ENCODE results near the gene CATSPER3. TPM values are rescaled to one million over a fixed set of nuclear protein-coding genes. Genes with fewer than 3 reads are reported as not detected.

Gene CATSPER3
- total RNA-seq, 1 donor: 0.36 TPM

DNA sequence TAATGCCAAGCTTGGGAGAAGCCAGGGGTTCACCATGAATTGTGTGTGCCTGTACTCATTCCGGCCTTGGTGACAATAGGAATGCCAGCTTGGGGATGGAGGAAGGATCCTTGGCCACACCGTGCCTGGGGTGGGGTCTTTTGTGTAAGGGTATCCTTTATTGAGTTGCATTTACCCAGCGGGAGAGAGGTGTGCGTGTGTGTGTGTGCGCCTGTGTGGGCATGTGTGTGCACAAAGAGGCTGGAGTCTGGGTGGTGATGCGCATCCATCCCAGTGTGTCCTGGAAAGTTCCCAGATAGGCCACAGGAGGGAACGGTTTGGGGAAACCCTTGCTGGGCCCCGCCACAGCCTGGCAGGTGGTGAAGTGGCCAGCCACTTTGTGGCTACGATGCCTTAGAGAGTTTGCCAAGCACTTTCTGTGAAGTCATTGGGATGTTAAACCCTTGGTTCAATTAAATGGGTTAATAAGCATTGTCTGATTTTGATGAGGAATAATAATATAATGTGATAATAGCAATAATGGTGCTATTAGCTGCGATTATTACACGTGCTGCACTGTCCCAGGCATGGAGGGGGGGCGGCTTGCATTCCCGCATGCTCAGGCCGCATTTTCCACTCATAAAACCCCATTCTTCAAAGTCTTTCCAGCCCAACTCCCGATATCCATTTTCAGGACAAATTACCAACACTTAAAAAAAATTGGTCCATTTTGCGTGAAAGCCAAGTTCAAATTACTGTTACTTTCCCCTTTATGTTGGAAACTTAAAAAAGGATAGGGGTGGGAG, 52.6 kb downstream of the CATSPER3 start:
- peak; percentile 77 for DNase-seq (ENCODE audit: insufficient read length, low spot score, missing footprints)
- no peaks in the 10 kb centered on the region for H4K20me1 ChIP-seq (ENCODE audit: insufficient read depth, low read length)
- no peak overlapping the region for H2AFZ ChIP-seq (ENCODE audit: low read length)
- no peaks in the 10 kb centered on the region for H3K36me3 ChIP-seq (ENCODE audit: insufficient read depth, low read length)
- H3K4me2 ChIP-seq (ENCODE audit: insufficient read depth, low read length): no peak overlapping the region
- H3K27me3 ChIP-seq (ENCODE audit: insufficient read depth, low read length): no peaks in the 10 kb centered on the region
- no peaks in the 10 kb centered on the region for H3K9me3 ChIP-seq (ENCODE audit: low read depth, low read length)
- peaks cover under 1% of the 10 kb centered on the region for H3K79me2 ChIP-seq (ENCODE audit: insufficient read depth, low read length)
- TF ChIP-seq, protein P1, sequence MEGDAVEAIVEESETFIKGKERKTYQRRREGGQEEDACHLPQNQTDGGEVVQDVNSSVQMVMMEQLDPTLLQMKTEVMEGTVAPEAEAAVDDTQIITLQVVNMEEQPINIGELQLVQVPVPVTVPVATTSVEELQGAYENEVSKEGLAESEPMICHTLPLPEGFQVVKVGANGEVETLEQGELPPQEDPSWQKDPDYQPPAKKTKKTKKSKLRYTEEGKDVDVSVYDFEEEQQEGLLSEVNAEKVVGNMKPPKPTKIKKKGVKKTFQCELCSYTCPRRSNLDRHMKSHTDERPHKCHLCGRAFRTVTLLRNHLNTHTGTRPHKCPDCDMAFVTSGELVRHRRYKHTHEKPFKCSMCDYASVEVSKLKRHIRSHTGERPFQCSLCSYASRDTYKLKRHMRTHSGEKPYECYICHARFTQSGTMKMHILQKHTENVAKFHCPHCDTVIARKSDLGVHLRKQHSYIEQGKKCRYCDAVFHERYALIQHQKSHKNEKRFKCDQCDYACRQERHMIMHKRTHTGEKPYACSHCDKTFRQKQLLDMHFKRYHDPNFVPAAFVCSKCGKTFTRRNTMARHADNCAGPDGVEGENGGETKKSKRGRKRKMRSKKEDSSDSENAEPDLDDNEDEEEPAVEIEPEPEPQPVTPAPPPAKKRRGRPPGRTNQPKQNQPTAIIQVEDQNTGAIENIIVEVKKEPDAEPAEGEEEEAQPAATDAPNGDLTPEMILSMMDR (IDR thresholded peaks at IDR 0.05; ENCODE audit: extremely low read depth, low read depth, low read length): no peak
- no peak overlapping the region for H3K27ac ChIP-seq (ENCODE audit: low read depth, low read length)
- no peaks in the 10 kb centered on the region for H3K4me1 ChIP-seq (ENCODE audit: insufficient read depth, low read length)
- no peak overlapping the region for H3K4me3 ChIP-seq (ENCODE audit: insufficient read depth, low read length)

DNA sequence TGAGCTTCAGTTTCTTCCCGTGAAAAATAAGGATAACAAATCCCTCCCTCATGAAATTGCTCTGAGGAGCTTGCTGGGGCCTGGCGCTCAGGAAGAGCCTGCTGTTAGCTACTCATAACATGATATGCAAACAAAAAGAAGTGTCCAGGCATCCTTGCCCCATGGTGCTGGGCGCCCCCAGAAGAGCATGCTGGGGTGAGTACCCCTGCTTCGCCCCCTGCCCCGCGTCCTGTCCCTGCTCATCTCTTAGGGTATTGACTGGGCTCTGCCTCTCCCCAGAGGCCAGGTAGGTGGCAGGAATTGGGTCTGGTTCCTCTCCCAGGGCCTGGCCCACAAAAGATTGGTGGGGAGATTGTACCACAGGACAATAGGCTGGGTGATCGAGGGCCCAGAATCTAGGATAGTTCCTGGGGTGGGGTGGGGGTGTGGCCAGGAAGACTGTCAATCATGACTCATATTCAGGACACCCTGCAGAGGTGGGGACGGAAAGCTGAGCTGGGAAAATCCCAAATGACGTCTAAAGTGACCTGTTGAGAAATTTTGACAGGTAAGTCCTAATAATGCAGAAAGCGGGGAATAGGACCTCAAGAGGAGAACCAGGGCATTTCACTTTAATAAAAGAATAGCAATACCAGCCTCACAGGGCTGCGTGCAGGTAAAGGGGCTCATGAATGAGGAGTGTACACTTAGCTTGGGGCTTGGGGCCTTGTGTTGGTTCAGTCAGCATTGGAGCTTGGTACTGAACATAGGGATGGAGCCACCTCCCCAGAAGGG, 57.4 kb downstream of the CATSPER3 start:
- H3K27ac ChIP-seq (ENCODE audit: low read depth, low read length): no peak overlapping the region
- no peak overlapping the region for H2AFZ ChIP-seq (ENCODE audit: low read length)
- no peak overlapping the region for H3K4me3 ChIP-seq (ENCODE audit: insufficient read depth, low read length)
- H3K4me1 ChIP-seq (ENCODE audit: insufficient read depth, low read length): peaks cover 3% of the 10 kb centered on the region
- H3K27me3 ChIP-seq (ENCODE audit: insufficient read depth, low read length): no peaks in the 10 kb centered on the region
- no peaks in the 10 kb centered on the region for H3K9me3 ChIP-seq (ENCODE audit: low read depth, low read length)
- peaks cover 13% of the 10 kb centered on the region for H3K36me3 ChIP-seq (ENCODE audit: insufficient read depth, low read length)
- no peaks in the 10 kb centered on the region for H4K20me1 ChIP-seq (ENCODE audit: insufficient read depth, low read length)
- H3K79me2 ChIP-seq (ENCODE audit: insufficient read depth, low read length): peaks cover 45% of the 10 kb centered on the region
- no peak overlapping the region for H3K4me2 ChIP-seq (ENCODE audit: insufficient read depth, low read length)
- peak; percentile 54 for DNase-seq (ENCODE audit: insufficient read length, low spot score, missing footprints)
- TF ChIP-seq, protein P1 (IDR thresholded peaks at IDR 0.05; ENCODE audit: extremely low read depth, low read depth, low read length): no peak

DNA sequence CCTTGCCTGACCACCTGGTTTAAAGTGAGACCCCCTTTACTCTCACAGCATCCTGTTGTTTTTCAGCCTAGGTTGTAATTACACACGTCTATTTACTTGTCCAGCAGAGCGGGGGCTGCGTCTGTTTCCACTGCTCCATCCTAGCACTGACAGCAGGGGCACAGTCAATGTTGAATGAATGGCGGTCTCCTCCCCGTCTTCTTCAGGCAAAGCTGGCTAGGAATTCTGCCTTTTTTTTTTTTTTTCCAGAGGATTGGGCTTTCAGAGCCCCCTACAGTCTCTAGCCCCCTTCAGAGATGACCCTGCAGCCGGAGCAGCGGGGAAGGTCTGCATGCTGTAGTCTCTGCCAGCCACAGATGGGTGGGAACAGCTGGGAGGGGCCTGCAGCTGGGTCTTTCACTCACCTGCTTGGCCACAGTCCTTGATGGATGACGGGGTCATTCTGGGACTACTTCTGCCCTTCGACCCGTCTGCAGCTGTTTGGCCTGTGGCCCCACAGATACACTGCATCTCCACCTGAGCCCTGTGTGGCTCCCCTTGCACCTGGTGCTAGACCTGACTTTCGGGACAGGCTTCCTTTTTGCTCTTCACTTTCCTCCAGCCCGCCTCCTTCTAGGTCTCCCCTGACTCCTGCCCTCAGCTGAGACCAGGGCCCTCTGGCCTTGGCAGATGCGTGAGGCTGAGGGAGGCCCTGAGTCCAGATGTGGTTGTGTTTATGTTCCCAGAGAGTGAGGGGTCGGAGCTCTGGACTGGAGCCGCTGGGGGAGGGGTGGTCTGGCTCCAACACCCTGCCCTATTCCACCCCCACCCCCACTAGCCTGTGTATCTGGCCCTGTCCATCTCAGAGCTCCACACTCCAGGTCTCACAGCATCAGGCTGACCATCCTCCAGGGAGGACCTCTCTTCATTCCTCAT, 58.3 kb downstream of the CATSPER3 start:
- peak; percentile 78 for DNase-seq (ENCODE audit: insufficient read length, low spot score, missing footprints)
- no peaks in the 10 kb centered on the region for H3K9me3 ChIP-seq (ENCODE audit: low read depth, low read length)
- H3K27ac ChIP-seq (ENCODE audit: low read depth, low read length): no peak overlapping the region
- H4K20me1 ChIP-seq (ENCODE audit: insufficient read depth, low read length): no peaks in the 10 kb centered on the region
- H3K4me2 ChIP-seq (ENCODE audit: insufficient read depth, low read length): no peak overlapping the region
- no peaks in the 10 kb centered on the region for H3K27me3 ChIP-seq (ENCODE audit: insufficient read depth, low read length)
- H2AFZ ChIP-seq (ENCODE audit: low read length): no peak overlapping the region
- H3K4me1 ChIP-seq (ENCODE audit: insufficient read depth, low read length): peaks cover 3% of the 10 kb centered on the region
- peaks cover 54% of the 10 kb centered on the region for H3K79me2 ChIP-seq (ENCODE audit: insufficient read depth, low read length)
- no peak overlapping the region for H3K4me3 ChIP-seq (ENCODE audit: insufficient read depth, low read length)
- H3K36me3 ChIP-seq (ENCODE audit: insufficient read depth, low read length): peaks cover 13% of the 10 kb centered on the region
- TF ChIP-seq, protein P1 (IDR thresholded peaks at IDR 0.05; ENCODE audit: extremely low read depth, low read depth, low read length): no peak
